K562 (cell line): ENCODE measurements around the gene ZNF891. TPM values are rescaled to one million over a fixed set of nuclear protein-coding genes. Genes with fewer than 3 reads are reported as not detected.

Source experiments
- HNRNPUL1 ChIP-seq: fragments of 200-400 bp; formaldehyde crosslinking; IDR thresholded peaks from 2 replicates; pipeline ENCODE4 v1.6.1; 2017; ENCODE audit warnings: low read length
- SLC30A9 ChIP-seq: fragments of 250-450 bp; sonication (Bioruptor Pico); IDR thresholded peaks from 2 replicates; pipeline ENCODE4 v1.8.0; 2022; ENCODE audit warnings: mild to moderate bottlenecking, moderate library complexity
- polyA plus RNA-seq, 8 experiments: library from polyadenylated mRNA; depleted of rRNA in 4 of 8; stranded (reverse) in 5 of 8; unstranded in 3 of 8; fragments of >200 nt; fragmentation: Nextera tagmentation in 2 of 8; fragmentation: Illumina TruSeq in 1 of 8; extraction: Ambion mirVana in 2 of 8; extraction: Trizol in 1 of 8; gene quantifications; 2 replicates each; pipeline versions ENCODE4 v1.2.1 to v1.2.3, GENCODE V29; 2011 to 2014; ENCODE audit warnings: inconsistent platforms in 1 of 8, missing spikeins in 1 of 8
- total RNA-seq, 7 experiments: library from RNA; depleted of rRNA in 6 of 7; stranded (reverse); fragments of >200 nt in 6 of 7; fragmentation: Illumina TruSeq in 2 of 7; extraction: Trizol in 2 of 7; gene quantifications; 2 replicates each; pipeline versions ENCODE4 v1.2.1 to v1.2.3, GENCODE V29; 2011 to 2021; ENCODE audit warnings: low replicate concordance in 1 of 7
- TF ChIP-seq, protein P1 (sequence below), 2 experiments: fragments of 450-650 bp in 1 of 2; sonication (generic) in 1 of 2; formaldehyde crosslinking in 1 of 2; IDR thresholded peaks; 2 replicates each; pipeline versions ENCODE4 v1.7.1 to v1.9.0; 2016 to 2022; ENCODE audit warnings: inconsistent platforms in 1 of 2, mild to moderate bottlenecking in 1 of 2, missing genetic modification reagents in 1 of 2
- TF ChIP-seq, protein P2 (sequence below): fragments of 200-800 bp; sonication (Bioruptor generic); IDR thresholded peaks from 2 replicates; pipeline ENCODE4 v1.6.1; 2017; ENCODE audit warnings: missing genetic modification characterization, missing compliant biosample characterization
- TF ChIP-seq, protein P3 (sequence below): fragments of 250-450 bp; sonication (Bioruptor Pico); IDR thresholded peaks from 2 replicates; pipeline ENCODE4 v1.4.0; 2020
- TF ChIP-seq, protein P4 (sequence below): fragments of 450-650 bp; IDR thresholded peaks from 2 replicates; pipeline ENCODE4 v1.6.1; 2017; ENCODE audit warnings: antibody characterized with exemption, mild to moderate bottlenecking

Gene ZNF891
- total and polyA plus RNA-seq, 9 of the 15 experiments (the other 6 are each of a cell fraction or from before 2014, with no cell fraction given) = 0.41 to 2.0 (median 1.3) TPM

DNA sequence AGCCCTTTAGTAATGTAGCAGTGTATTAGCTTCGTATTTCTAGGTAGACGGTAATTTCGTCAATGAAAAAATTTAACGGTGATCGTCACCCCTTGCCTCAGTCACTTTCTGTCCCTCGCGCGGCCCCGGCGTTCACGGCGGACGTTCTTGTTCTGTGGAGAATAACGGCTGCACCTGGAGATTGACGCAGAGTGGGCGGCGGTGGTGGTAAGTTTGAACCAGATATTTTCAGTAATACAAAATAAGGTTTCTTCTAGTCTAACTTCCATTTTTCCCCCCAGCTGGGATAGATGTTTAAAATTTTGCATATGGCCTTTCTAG is 694 bp upstream of the ZNF891 start (continued):
- TF ChIP-seq, protein P1, sequence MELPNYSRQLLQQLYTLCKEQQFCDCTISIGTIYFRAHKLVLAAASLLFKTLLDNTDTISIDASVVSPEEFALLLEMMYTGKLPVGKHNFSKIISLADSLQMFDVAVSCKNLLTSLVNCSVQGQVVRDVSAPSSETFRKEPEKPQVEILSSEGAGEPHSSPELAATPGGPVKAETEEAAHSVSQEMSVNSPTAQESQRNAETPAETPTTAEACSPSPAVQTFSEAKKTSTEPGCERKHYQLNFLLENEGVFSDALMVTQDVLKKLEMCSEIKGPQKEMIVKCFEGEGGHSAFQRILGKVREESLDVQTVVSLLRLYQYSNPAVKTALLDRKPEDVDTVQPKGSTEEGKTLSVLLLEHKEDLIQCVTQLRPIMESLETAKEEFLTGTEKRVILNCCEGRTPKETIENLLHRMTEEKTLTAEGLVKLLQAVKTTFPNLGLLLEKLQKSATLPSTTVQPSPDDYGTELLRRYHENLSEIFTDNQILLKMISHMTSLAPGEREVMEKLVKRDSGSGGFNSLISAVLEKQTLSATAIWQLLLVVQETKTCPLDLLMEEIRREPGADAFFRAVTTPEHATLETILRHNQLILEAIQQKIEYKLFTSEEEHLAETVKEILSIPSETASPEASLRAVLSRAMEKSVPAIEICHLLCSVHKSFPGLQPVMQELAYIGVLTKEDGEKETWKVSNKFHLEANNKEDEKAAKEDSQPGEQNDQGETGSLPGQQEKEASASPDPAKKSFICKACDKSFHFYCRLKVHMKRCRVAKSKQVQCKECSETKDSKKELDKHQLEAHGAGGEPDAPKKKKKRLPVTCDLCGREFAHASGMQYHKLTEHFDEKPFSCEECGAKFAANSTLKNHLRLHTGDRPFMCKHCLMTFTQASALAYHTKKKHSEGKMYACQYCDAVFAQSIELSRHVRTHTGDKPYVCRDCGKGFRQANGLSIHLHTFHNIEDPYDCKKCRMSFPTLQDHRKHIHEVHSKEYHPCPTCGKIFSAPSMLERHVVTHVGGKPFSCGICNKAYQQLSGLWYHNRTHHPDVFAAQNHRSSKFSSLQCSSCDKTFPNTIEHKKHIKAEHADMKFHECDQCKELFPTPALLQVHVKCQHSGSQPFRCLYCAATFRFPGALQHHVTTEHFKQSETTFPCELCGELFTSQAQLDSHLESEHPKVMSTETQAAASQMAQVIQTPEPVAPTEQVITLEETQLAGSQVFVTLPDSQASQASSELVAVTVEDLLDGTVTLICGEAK (IDR thresholded peaks at IDR 0.05) = peak; percentile 50; the same call in 1 of the 2 replicates
- TF ChIP-seq, protein P1 (CRISPR knock-in tag; IDR thresholded peaks at IDR 0.05) = no peak
- TF ChIP-seq, protein P2, sequence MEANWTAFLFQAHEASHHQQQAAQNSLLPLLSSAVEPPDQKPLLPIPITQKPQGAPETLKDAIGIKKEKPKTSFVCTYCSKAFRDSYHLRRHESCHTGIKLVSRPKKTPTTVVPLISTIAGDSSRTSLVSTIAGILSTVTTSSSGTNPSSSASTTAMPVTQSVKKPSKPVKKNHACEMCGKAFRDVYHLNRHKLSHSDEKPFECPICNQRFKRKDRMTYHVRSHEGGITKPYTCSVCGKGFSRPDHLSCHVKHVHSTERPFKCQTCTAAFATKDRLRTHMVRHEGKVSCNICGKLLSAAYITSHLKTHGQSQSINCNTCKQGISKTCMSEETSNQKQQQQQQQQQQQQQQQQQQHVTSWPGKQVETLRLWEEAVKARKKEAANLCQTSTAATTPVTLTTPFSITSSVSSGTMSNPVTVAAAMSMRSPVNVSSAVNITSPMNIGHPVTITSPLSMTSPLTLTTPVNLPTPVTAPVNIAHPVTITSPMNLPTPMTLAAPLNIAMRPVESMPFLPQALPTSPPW (CRISPR knock-in tag) = no peak
- TF ChIP-seq, protein P3, sequence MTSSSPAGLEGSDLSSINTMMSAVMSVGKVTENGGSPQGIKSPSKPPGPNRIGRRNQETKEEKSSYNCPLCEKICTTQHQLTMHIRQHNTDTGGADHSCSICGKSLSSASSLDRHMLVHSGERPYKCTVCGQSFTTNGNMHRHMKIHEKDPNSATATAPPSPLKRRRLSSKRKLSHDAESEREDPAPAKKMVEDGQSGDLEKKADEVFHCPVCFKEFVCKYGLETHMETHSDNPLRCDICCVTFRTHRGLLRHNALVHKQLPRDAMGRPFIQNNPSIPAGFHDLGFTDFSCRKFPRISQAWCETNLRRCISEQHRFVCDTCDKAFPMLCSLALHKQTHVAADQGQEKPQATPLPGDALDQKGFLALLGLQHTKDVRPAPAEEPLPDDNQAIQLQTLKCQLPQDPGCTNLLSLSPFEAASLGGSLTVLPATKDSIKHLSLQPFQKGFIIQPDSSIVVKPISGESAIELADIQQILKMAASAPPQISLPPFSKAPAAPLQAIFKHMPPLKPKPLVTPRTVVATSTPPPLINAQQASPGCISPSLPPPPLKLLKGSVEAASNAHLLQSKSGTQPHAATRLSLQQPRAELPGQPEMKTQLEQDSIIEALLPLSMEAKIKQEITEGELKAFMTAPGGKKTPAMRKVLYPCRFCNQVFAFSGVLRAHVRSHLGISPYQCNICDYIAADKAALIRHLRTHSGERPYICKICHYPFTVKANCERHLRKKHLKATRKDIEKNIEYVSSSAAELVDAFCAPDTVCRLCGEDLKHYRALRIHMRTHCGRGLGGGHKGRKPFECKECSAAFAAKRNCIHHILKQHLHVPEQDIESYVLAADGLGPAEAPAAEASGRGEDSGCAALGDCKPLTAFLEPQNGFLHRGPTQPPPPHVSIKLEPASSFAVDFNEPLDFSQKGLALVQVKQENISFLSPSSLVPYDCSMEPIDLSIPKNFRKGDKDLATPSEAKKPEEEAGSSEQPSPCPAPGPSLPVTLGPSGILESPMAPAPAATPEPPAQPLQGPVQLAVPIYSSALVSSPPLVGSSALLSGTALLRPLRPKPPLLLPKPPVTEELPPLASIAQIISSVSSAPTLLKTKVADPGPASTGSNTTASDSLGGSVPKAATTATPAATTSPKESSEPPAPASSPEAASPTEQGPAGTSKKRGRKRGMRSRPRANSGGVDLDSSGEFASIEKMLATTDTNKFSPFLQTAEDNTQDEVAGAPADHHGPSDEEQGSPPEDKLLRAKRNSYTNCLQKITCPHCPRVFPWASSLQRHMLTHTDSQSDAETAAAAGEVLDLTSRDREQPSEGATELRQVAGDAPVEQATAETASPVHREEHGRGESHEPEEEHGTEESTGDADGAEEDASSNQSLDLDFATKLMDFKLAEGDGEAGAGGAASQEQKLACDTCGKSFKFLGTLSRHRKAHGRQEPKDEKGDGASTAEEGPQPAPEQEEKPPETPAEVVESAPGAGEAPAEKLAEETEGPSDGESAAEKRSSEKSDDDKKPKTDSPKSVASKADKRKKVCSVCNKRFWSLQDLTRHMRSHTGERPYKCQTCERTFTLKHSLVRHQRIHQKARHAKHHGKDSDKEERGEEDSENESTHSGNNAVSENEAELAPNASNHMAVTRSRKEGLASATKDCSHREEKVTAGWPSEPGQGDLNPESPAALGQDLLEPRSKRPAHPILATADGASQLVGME = no peak
- TF ChIP-seq HNRNPUL1 = no peak
- TF ChIP-seq, protein P4, sequence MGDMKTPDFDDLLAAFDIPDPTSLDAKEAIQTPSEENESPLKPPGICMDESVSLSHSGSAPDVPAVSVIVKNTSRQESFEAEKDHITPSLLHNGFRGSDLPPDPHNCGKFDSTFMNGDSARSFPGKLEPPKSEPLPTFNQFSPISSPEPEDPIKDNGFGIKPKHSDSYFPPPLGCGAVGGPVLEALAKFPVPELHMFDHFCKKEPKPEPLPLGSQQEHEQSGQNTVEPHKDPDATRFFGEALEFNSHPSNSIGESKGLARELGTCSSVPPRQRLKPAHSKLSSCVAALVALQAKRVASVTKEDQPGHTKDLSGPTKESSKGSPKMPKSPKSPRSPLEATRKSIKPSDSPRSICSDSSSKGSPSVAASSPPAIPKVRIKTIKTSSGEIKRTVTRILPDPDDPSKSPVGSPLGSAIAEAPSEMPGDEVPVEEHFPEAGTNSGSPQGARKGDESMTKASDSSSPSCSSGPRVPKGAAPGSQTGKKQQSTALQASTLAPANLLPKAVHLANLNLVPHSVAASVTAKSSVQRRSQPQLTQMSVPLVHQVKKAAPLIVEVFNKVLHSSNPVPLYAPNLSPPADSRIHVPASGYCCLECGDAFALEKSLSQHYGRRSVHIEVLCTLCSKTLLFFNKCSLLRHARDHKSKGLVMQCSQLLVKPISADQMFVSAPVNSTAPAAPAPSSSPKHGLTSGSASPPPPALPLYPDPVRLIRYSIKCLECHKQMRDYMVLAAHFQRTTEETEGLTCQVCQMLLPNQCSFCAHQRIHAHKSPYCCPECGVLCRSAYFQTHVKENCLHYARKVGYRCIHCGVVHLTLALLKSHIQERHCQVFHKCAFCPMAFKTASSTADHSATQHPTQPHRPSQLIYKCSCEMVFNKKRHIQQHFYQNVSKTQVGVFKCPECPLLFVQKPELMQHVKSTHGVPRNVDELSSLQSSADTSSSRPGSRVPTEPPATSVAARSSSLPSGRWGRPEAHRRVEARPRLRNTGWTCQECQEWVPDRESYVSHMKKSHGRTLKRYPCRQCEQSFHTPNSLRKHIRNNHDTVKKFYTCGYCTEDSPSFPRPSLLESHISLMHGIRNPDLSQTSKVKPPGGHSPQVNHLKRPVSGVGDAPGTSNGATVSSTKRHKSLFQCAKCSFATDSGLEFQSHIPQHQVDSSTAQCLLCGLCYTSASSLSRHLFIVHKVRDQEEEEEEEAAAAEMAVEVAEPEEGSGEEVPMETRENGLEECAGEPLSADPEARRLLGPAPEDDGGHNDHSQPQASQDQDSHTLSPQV = no peak
- TF ChIP-seq SLC30A9 (CRISPR knock-in tag) = no peak
